HCT116 (cell line): ENCODE results near the gene EIF6.

ENCODE experiments used
- ATF3 ChIP-seq: IDR thresholded peaks from 2 replicates; pipeline ENCODE4 v1.6.1; 2012
- CTCF ChIP-seq, 3 experiments: fragments of 200-600 bp in 1 of 3; sonication (generic) in 1 of 3; IDR thresholded peaks in 2 of 3; conservative IDR thresholded peaks in 1 of 3; 2 replicates each; pipeline ENCODE4 v1.5.1; 2012 to 2017; ENCODE audit warnings: low read depth in 2 of 3, low read length in 2 of 3, antibody characterized with exemption in 1 of 3, borderline replicate concordance in 1 of 3, control low read depth in 1 of 3, mild to moderate bottlenecking in 1 of 3, mixed read lengths in 1 of 3, mixed run types in 1 of 3, moderate library complexity in 1 of 3; ENCODE audit not compliant: insufficient read depth in 1 of 3
- EGR1 ChIP-seq: IDR thresholded peaks from 2 replicates; pipeline ENCODE4 v1.6.1; 2012; ENCODE audit warnings: low read depth
- EZH2 ChIP-seq: fragments of 200-600 bp; sonication (generic); IDR thresholded peaks from 2 replicates; pipeline ENCODE4 v1.6.1; 2017; ENCODE audit warnings: antibody characterized with exemption, mixed run types
- EZH2phosphoT487 ChIP-seq: fragments of 200-600 bp; IDR thresholded peaks from 2 replicates; pipeline ENCODE4 v1.6.1; 2018; ENCODE audit warnings: antibody characterized with exemption, borderline replicate concordance
- FOSL1 ChIP-seq: IDR thresholded peaks from 2 replicates; pipeline ENCODE4 v1.6.1; 2012; ENCODE audit warnings: low read depth
- JUND ChIP-seq: IDR thresholded peaks from 2 replicates; pipeline ENCODE4 v1.6.1; 2012
- MAX ChIP-seq: IDR thresholded peaks from 2 replicates; pipeline ENCODE4 v1.6.1; 2012
- POLR2A ChIP-seq: IDR thresholded peaks from 2 replicates; pipeline ENCODE4 v1.7.0; 2011; ENCODE audit warnings: borderline replicate concordance; ENCODE audit not compliant: insufficient read depth, insufficient read length; ENCODE audit errors: extremely low read depth
- POLR2AphosphoS5 ChIP-seq: IDR thresholded peaks from 2 replicates; pipeline ENCODE4 v1.6.1; 2011; ENCODE audit warnings: mild to moderate bottlenecking, low read depth, low read length, moderate library complexity
- RAD21 ChIP-seq: IDR thresholded peaks from 2 replicates; pipeline ENCODE4 v1.6.1; 2012; ENCODE audit warnings: low read depth, mild to moderate bottlenecking
- REST ChIP-seq: IDR thresholded peaks from 2 replicates; pipeline ENCODE4 v1.6.1; 2012; ENCODE audit warnings: low read depth
- YY1 ChIP-seq: IDR thresholded peaks from 2 replicates; pipeline ENCODE4 v1.6.1; 2011; ENCODE audit warnings: low read length, low read depth, moderate library complexity, mild to moderate bottlenecking; ENCODE audit not compliant: insufficient replicate concordance; ENCODE audit errors: extremely low read depth
- ZNF274 ChIP-seq: fragments of 200-500 bp; sonication (Bioruptor generic); IDR thresholded peaks from 2 replicates; pipeline ENCODE4 v1.6.1; 2014; ENCODE audit warnings: mild to moderate bottlenecking, low read depth, low read length, inconsistent platforms

GRCh38 chr20:35298264-35298663, 13.7 kb upstream of the EIF6 start:
- no peak for TF ChIP-seq CTCF (IDR thresholded peaks at IDR 0.05 in 2 of 3, conservative IDR thresholded peaks at IDR 0.05 in 1 of 3; ENCODE audit: borderline replicate concordance in 1 of 3, insufficient read depth in 1 of 3, low read depth in 2 of 3, low read length in 2 of 3)
- TF ChIP-seq MAX: no peak
- no peak for TF ChIP-seq POLR2AphosphoS5
- no peak for TF ChIP-seq EZH2
- TF ChIP-seq JUND: no peak
- TF ChIP-seq REST: no peak
- TF ChIP-seq EGR1: no peak
- no peak for TF ChIP-seq POLR2A
- no peak for TF ChIP-seq YY1
- TF ChIP-seq RAD21: no peak
- TF ChIP-seq ZNF274: no peak
- no peak for TF ChIP-seq EZH2phosphoT487
- TF ChIP-seq FOSL1: no peak
- no peak for TF ChIP-seq ATF3
